Eye (tissue), 1 donor: Measurements from ENCODE around the gene LACC1.
A peak's percentile ranks its signal among the peaks of the same experiment; 100 is the strongest.

ENCODE experiments used
- DNase-seq: peaks from one replicate; pipeline ENCODE4 v3.0.0-alpha.2; 2015

Gene LACC1

DNA sequence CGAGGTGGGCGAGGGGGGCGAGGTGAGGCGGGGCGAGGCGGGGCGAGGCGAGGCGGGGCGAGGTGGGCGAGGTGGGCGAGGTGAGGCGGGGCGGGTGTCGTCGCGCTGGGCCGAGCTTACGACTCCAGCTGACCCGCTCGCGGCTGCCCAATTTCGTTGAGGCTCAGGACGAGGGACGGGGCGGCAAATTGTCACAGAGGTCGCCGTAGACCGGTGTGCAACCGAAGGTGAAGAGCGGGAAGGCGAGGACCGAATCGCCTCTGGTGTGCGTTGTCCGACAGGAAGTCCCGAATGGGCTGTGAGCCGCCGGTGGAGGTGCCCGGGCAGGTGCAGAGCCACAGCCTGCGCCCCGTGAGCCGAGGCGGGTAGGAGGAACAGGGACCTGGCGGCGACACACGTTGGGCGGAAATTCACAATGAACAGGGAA is at the start of gene LACC1:
TSS of gene LACC1 (plus strand) at position 150 of the 427 bp plus-strand sequence. CDS start 1,082 bp downstream, outside the sequence.
- no peak for DNase-seq

GRCh38 chr13:43830497-43830881 is 49.2 kb upstream of the LACC1 start:
- no peak for DNase-seq

- DNase-seq = no peak
Observed at GRCh38 chr13:43831088-43831487, 48.6 kb upstream of the LACC1 start.

- DNase-seq = peak; percentile 2
Observed at GRCh38 chr13:43835701-43836100, 44.0 kb upstream of the LACC1 start.

GRCh38 chr13:43838909-43839308 is 40.8 kb upstream of the LACC1 start:
- no peak for DNase-seq

- no peak for DNase-seq
Observed at GRCh38 chr13:43846496-43847158, 33.1 kb upstream of the LACC1 start.

GRCh38 chr13:43848001-43848649 is 31.6 kb upstream of the LACC1 start:
- no peak for DNase-seq

- peak; percentile 31 for DNase-seq
Observed at GRCh38 chr13:43850873-43851272, 28.8 kb upstream of the LACC1 start.

DNA sequence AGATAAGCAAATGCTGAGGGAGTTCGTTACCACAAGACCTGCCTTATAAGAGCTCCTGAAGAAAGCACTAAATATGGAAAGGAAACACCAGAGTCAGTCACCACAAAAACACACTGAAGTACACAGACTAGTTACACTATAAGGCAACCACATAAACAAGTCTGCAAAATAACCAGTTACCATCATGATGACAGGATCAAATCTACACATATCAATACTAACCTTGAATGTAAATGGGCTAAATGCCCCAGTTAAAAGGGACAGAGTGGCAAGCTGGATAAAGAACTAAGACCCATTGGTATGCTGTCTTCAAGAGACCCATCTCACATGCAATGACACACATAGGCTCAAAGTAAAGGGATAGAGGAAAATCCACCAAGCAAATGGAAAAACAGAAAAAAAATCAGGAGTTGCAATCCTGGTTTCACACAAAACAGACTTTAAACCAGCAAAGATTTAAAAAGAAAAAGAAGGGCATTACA is 26.7 kb upstream of the LACC1 start:
- no peak for DNase-seq

- no peak for DNase-seq
Observed at GRCh38 chr13:43861863-43862262, 17.8 kb upstream of the LACC1 start.

- DNase-seq = no peak
Observed at GRCh38 chr13:43864921-43865320, 14.8 kb upstream of the LACC1 start.

GRCh38 chr13:43865892-43866291 is 13.8 kb upstream of the LACC1 start:
- DNase-seq = no peak

DNA sequence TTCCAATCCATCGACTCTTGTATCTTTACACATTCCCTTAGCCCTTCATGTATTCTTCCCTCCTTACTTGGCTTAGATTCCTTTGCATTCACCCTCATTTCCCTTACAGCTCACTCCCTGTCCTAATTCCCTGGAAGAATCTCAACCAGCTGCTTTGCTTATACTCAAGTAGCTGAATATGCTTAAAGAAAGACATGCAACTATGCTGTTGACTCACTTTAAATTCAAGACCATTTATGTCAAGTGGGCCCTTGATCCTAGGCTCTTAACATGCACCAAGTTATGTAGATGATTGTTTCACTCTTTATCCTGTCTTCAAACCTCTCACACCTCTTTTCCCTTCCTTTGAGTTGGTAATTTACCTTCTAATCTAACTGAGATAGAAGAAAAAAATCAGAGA is 7.5 kb upstream of the LACC1 start:
- DNase-seq = no peak

- DNase-seq = peak; percentile 40
Observed at GRCh38 chr13:43874504-43875092, 5.1 kb upstream of the LACC1 start.

GRCh38 chr13:43876366-43876765 is 3.3 kb upstream of the LACC1 start:
- DNase-seq = no peak

DNA sequence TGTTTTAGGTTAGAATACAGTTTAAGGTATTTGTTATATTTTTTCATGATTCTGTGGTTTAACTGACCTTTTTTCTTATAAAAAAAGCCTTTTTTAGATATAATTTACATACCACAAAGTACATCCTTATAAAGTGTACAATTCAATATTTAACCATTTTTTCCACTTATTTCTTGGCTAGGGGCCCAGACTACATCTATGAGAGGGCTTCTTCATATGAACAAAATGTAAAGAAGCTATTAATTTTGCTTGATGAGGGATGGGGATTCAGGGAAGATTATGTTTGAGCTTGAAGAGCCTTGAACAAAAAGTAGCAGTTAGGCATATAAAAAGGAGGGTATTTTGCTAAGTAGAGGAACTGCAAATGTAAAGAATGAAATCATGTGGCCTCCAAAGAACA is 2.4 kb upstream of the LACC1 start:
- no peak for DNase-seq

- no peak for DNase-seq
Observed at GRCh38 chr13:43877766-43878165, 1.9 kb upstream of the LACC1 start.

- DNase-seq = peak; percentile 89
Observed at GRCh38 chr13:43878892-43879754, 581 bp upstream of the LACC1 start, which contains the start of gene CCDC122. TSS of gene CCDC122 (minus strand) at chr13:43879740. CDS start at chr13:43869376, 10,364 bp downstream.

DNA sequence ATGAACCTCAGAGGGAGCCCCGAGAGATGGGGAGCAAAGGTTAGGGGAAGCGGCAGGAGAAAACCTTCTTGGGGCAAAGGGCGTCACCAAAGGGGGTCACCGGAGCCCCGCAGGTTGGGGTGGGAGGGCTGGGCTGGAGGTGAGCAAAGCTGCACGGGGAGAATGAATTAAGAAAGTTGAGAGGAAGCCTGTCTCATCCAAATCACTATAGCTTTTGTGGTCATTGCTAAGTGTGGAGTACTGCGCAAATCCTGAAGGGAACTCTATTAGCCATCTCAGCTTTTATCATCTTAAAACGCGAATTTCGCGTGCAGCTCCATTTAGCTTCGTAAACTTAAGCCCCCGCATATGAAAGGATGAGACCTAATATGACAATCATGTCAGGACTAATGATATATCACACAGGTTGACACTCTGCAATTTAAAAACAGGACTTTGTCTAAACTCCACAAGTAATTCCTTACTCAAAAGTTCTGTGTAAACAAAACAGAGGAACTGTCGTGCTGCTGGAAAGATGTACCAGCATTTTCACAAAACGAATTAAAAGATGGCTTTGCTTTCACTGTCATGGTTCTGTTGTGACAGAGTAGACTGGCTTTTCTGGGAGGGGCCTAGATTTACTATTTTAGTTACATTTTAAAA is 631 bp downstream of the LACC1 start:
- peak; percentile 57 for DNase-seq

DNA sequence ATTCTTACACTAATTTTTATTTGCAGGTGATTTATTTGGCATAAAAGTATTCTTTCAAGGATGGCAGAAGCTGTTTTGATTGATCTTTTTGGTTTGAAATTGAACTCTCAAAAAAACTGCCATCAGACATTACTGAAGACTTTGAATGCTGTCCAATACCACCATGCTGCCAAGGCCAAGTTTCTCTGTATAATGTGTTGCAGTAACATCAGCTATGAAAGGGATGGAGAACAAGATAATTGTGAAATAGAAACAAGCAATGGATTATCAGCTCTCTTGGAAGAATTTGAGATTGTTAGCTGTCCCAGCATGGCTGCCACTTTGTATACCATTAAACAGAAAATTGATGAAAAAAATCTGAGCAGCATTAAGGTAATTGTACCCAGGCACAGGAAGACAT is 1.2 kb downstream of the LACC1 start:
- DNase-seq = no peak

GRCh38 chr13:43881580-43881979 is 1.9 kb downstream of the LACC1 start:
- no peak for DNase-seq

DNA sequence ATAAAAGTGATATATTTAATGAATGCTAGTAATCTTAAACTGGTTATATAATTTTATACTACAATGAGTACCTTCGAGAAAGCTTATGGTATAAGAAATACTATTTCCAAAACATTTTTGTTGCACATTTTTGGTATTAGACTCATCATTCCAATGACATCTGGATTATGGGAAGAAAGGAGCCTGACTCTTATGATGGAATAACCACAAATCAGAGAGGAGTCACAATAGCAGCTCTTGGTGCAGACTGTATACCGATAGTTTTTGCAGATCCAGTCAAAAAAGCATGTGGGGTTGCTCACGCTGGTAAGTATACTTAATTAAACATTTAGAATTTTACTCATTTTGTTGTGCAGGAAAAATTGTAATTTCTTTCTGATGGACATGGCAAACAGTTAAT is 3.9 kb downstream of the LACC1 start:
- DNase-seq = no peak

DNA sequence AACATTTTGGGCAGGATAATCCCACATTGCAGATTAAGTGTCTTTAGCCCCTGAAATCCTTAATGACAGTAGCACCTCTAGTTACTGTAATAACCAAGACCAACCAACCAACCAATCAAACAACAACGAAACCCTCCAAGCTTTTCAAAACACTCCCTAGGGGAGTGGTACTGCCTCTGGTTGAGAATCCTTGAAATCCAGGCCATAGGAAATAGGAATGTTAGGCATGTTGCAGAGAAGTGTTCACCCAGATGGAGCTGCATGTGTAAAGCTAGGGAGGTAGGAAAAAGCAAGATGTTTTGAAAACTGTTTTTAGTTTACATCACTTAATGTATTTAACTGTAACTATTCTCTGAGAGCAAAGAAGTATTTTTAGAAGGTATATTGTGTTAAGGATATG is 4.5 kb downstream of the LACC1 start:
- DNase-seq = no peak
